ENCODE data around the gene CEP85. TPM values are rescaled to one million over a fixed set of nuclear protein-coding genes. Genes with fewer than 3 reads are reported as not detected.
"Not testable (repeated sequence)": the region's sequence is repeated elsewhere in the genome, so short reads cannot be mapped to it uniquely, and the experiment has no call there.

The CEP85 gene
- total and polyA plus RNA-seq, 9 of the 15 experiments (the other 6 are each of a cell fraction or from before 2014, with no cell fraction given), result 42.1 to 140 (median 92.6) TPM

- Histone ChIP-seq H3K27me3 (ENCODE audit: control insufficient read depth in 2 of 2, insufficient read depth in 2 of 2, low read length in 2 of 2) (no peaks in the 10 kb centered on the region), H3K79me2 (ENCODE audit: control insufficient read depth, insufficient read depth, low read length) (no peaks in the 10 kb centered on the region), H3K27ac (ENCODE audit: extremely low read depth, low read depth, low read length) (no peak overlapping the region), H3K9ac (ENCODE audit: insufficient read depth in 1 of 2, low read depth in 2 of 2, low read length in 2 of 2) (peak overlapping the region in 1 of 2 experiments; percentile 26; a peak in 1 of 4 replicates), H3K4me1 (replicated peaks in 1 of 2; ENCODE audit: control insufficient read depth in 2 of 2, insufficient read depth in 2 of 2, low read length in 2 of 2) (peaks cover 29 to 56% of the 10 kb centered on the region in 2 experiments), H2AFZ (ENCODE audit: low read depth, low read length) (no peak overlapping the region), H3K4me2 (ENCODE audit: insufficient read depth, low read length) (no peak overlapping the region), H3K36me3 (ENCODE audit: control insufficient read depth, insufficient read depth, low read length) (peaks cover 11% of the 10 kb centered on the region; the same call in 1 of the 3 replicates), H4K20me1 (replicated peaks; ENCODE audit: control insufficient read depth, insufficient read depth, low read length) (no peaks in the 10 kb centered on the region), H3K9me3 (replicated peaks; ENCODE audit: control insufficient read depth, insufficient read depth, low read depth, low read length) (no peaks in the 10 kb centered on the region), H3K9me1 (ENCODE audit: control insufficient read depth, insufficient read depth, low read length) (no peaks in the 10 kb centered on the region), H3K4me3 (no peak overlapping the region)
- ChIA-PET CTCF (ENCODE audit: low intra/inter-chr PET ratio) (no interaction called here), POLR2A (no interaction called here)
- TF ChIP-seq ZFP91 (CRISPR knock-in tag; IDR thresholded peaks at IDR 0.05) (no peak), ZBTB17 (CRISPR knock-in tag; IDR thresholded peaks at IDR 0.05) (no peak), ATF2 (CRISPR knock-in tag; IDR thresholded peaks at IDR 0.05) (no peak), ELK1 (CRISPR knock-in tag; IDR thresholded peaks at IDR 0.05) (no peak), SP2 (IDR thresholded peaks at IDR 0.05; ENCODE audit: extremely low read depth, low read depth, low read length, poor library complexity, severe bottlenecking) (no peak), NFYB (IDR thresholded peaks at IDR 0.05; ENCODE audit: extremely low read depth, insufficient read length) (no peak), KDM1A (IDR thresholded peaks at IDR 0.05) (peak; percentile 6 to 21; a peak in 1 of 4 replicates), BCOR (IDR thresholded peaks at IDR 0.05) (peak; percentile 50; the same call in 1 of the 2 replicates)
- intact Hi-C loops (cut with micrococcal nuclease), result no loop called here
- in situ Hi-C loops (cut with MboI), result no loop called here
- FAIRE-seq (no peak), ATAC-seq (no peak), DNase-seq (ENCODE audit: extremely low read depth in 1 of 4, low spot score in 3 of 4) (no peak)
- BruUV-seq (replicated peaks), result no TSS peak
- WGBS (ENCODE audit: insufficient coverage, low coverage, missing lambda C conversion rate), result 67% methylated on average over 4 of the region's 4 CpGs
Observed at GRCh38 chr1:26291939-26292338, 57.9 kb downstream of the CEP85 start.

GRCh38 chr1:26292735-26293134 lies 58.7 kb downstream of the CEP85 start:
- BruUV-seq (replicated peaks); H3K27ac ChIP-seq (ENCODE audit: extremely low read depth, low read depth, low read length); intact Hi-C loops (cut with micrococcal nuclease); H3K79me2 ChIP-seq (ENCODE audit: control insufficient read depth, insufficient read depth, low read length); H3K4me3 ChIP-seq; H3K4me2 ChIP-seq (ENCODE audit: insufficient read depth, low read length); H3K9me3 ChIP-seq (replicated peaks; ENCODE audit: control insufficient read depth, insufficient read depth, low read depth, low read length); H3K27me3 ChIP-seq (ENCODE audit: control insufficient read depth in 2 of 2, insufficient read depth in 2 of 2, low read length in 2 of 2); FAIRE-seq; DNase-seq (ENCODE audit: extremely low read depth in 1 of 4, low spot score in 3 of 4); in situ Hi-C loops (cut with MboI); H2AFZ ChIP-seq (ENCODE audit: low read depth, low read length); ATAC-seq; H3K9me1 ChIP-seq (ENCODE audit: control insufficient read depth, insufficient read depth, low read length); H4K20me1 ChIP-seq (replicated peaks; ENCODE audit: control insufficient read depth, insufficient read depth, low read length); CTCF ChIA-PET (ENCODE audit: low intra/inter-chr PET ratio); H3K9ac ChIP-seq (ENCODE audit: insufficient read depth in 1 of 2, low read depth in 2 of 2, low read length in 2 of 2): not testable (repeated sequence)
- POLR2A ChIA-PET, result interaction anchor here (1.3 kb wide), 1 partner anchor 8 kb away, joined by 5 read pairs; no protein-coding TSS in a partner anchor
- peaks cover 21 to 55% of the 10 kb centered on the region in 2 experiments; a peak in 4 of 5 replicates for H3K4me1 ChIP-seq (replicated peaks in 1 of 2; ENCODE audit: control insufficient read depth in 2 of 2, insufficient read depth in 2 of 2, low read length in 2 of 2)
- 81% methylated on average over 3 of the region's 5 CpGs for WGBS (ENCODE audit: insufficient coverage, low coverage, missing lambda C conversion rate)
- H3K36me3 ChIP-seq (ENCODE audit: control insufficient read depth, insufficient read depth, low read length), result peaks cover 19% of the 10 kb centered on the region; the same call in 1 of the 3 replicates

All from K562 (cell line).